Cardiac muscle cell (in vitro differentiated cells and primary cell): ENCODE data around the gene NLRC3. TPM values are rescaled to one million over a fixed set of nuclear protein-coding genes. Genes with fewer than 3 reads are reported as not detected.
A peak's percentile ranks its signal among the peaks of the same experiment; 100 is the strongest.
"Not testable (repeated sequence)": the region's sequence is repeated elsewhere in the genome, so short reads cannot be mapped to it uniquely, and the experiment has no call there.

Experiments used
- DNase-seq, 2 donors: peaks; one replicate each; pipeline versions ENCODE4 v3.0.0 to v3.0.0-alpha.2; 2010 to 2017; ENCODE audit warnings: low read depth in 1 of 2, low spot score in 1 of 2
- H3K27ac ChIP-seq: fragments of 200-600 bp; sonication (generic); 2 replicates; pipeline ENCODE4 v1.5.1; 2016
- H3K27me3 ChIP-seq: fragments of 200-600 bp; sonication (generic); 2 replicates; pipeline ENCODE4 v1.6.0; 2016; ENCODE audit warnings: control low read depth
- H3K36me3 ChIP-seq: fragments of 200-600 bp; sonication (generic); 2 replicates; pipeline ENCODE4 v1.5.1; 2016; ENCODE audit warnings: control low read depth
- H3K4me1 ChIP-seq: fragments of 200-600 bp; sonication (generic); 2 replicates; pipeline ENCODE4 v1.8.1; 2017; ENCODE audit warnings: low read depth, mild to moderate bottlenecking, mixed run types
- H3K4me3 ChIP-seq: fragments of 200-600 bp; sonication (generic); 2 replicates; pipeline ENCODE4 v1.5.1; 2016; ENCODE audit warnings: mild to moderate bottlenecking
- H3K9me3 ChIP-seq: fragments of 200-600 bp; sonication (generic); 2 replicates; pipeline ENCODE4 v1.5.1; 2017; ENCODE audit warnings: low read depth, mild to moderate bottlenecking, control low read depth
- CTCF ChIP-seq: IDR thresholded peaks from 2 replicates; pipeline ENCODE4 v1.5.1; 2012; ENCODE audit warnings: low read depth, mild to moderate bottlenecking, low read length
- polyA plus RNA-seq: library from polyadenylated mRNA; unstranded; fragments of >200 nt; fragmentation: Nextera tagmentation; extraction: Ambion mirVana; gene quantifications from 2 replicates; pipeline ENCODE4 v1.2.1, GENCODE V29; 2016
- total RNA-seq: library from RNA; depleted of rRNA; stranded (reverse); fragments of >200 nt; gene quantifications from 2 replicates; pipeline ENCODE4 v1.2.3, GENCODE V29; 2016

NLRC3 gene
- total and polyA plus RNA-seq, 2 experiments from 2014 or later: 0.09 to 0.61 TPM

- H3K27ac ChIP-seq: no peak overlapping the region
- H3K4me1 ChIP-seq: no peaks in the 10 kb centered on the region
- no peak for TF ChIP-seq CTCF
- no peaks in the 10 kb centered on the region for H3K9me3 ChIP-seq
- H3K36me3 ChIP-seq: peaks cover 27% of the 10 kb centered on the region
- no peaks in the 10 kb centered on the region for H3K27me3 ChIP-seq
- no peak overlapping the region for H3K4me3 ChIP-seq
- no peak for DNase-seq
Observed at GRCh38 chr16:3503523-3503922, 73.7 kb downstream of the NLRC3 start.

GRCh38 chr16:3501783-3502400 lies 75.3 kb downstream of the NLRC3 start:
- Histone ChIP-seq H3K9me3 (no peaks in the 10 kb centered on the region), H3K4me3 (peak overlapping the region; percentile 70), H3K4me1 (no peaks in the 10 kb centered on the region), H3K27me3 (no peaks in the 10 kb centered on the region), H3K27ac (peak overlapping the region; percentile 79), H3K36me3 (peaks cover 16% of the 10 kb centered on the region)
- no peak for TF ChIP-seq CTCF
- no peak for DNase-seq

- not testable (repeated sequence) for DNase-seq, H3K4me1 ChIP-seq, H3K9me3 ChIP-seq, H3K27me3 ChIP-seq
- Histone ChIP-seq H3K36me3 (peaks cover 12% of the 10 kb centered on the region), H3K27ac (peak overlapping the region; percentile 79), H3K4me3 (peak overlapping the region; percentile 70)
Observed at GRCh38 chr16:3501412-3501761, 75.8 kb downstream of the NLRC3 start.

GRCh38 chr16:3498988-3499387 lies 78.2 kb downstream of the NLRC3 start:
- Histone ChIP-seq H3K4me1 (no peaks in the 10 kb centered on the region), H3K27me3 (no peaks in the 10 kb centered on the region), H3K9me3 (no peaks in the 10 kb centered on the region), H3K36me3 (no peaks in the 10 kb centered on the region), H3K27ac (no peak overlapping the region), H3K4me3 (no peak overlapping the region)
- TF ChIP-seq CTCF: no peak
- no peak for DNase-seq

- no peaks in the 10 kb centered on the region for H3K36me3 ChIP-seq
- no peaks in the 10 kb centered on the region for H3K9me3 ChIP-seq
- no peak overlapping the region for H3K27ac ChIP-seq
- H3K4me1 ChIP-seq: no peaks in the 10 kb centered on the region
- no peaks in the 10 kb centered on the region for H3K27me3 ChIP-seq
- no peak overlapping the region for H3K4me3 ChIP-seq
- no peak for TF ChIP-seq CTCF
- no peak for DNase-seq
Observed at GRCh38 chr16:3497771-3498170, 79.4 kb downstream of the NLRC3 start.

- no peaks in the 10 kb centered on the region for H3K36me3 ChIP-seq
- H3K4me3 ChIP-seq: no peak overlapping the region
- no peaks in the 10 kb centered on the region for H3K27me3 ChIP-seq
- no peaks in the 10 kb centered on the region for H3K9me3 ChIP-seq
- no peaks in the 10 kb centered on the region for H3K4me1 ChIP-seq
- no peak for DNase-seq
- no peak overlapping the region for H3K27ac ChIP-seq
- TF ChIP-seq CTCF: no peak
Observed at GRCh38 chr16:3496386-3496785, 80.8 kb downstream of the NLRC3 start.
